ENCODE data around the gene PSMG4. TPM values are rescaled to one million over a fixed set of nuclear protein-coding genes. Genes with fewer than 3 reads are reported as not detected.
A peak's percentile ranks its signal among the peaks of the same experiment; 100 is the strongest.

Gene PSMG4
- total and polyA plus RNA-seq, 4 donors: 12.0 to 38.2 (median 26.0) TPM

DNA sequence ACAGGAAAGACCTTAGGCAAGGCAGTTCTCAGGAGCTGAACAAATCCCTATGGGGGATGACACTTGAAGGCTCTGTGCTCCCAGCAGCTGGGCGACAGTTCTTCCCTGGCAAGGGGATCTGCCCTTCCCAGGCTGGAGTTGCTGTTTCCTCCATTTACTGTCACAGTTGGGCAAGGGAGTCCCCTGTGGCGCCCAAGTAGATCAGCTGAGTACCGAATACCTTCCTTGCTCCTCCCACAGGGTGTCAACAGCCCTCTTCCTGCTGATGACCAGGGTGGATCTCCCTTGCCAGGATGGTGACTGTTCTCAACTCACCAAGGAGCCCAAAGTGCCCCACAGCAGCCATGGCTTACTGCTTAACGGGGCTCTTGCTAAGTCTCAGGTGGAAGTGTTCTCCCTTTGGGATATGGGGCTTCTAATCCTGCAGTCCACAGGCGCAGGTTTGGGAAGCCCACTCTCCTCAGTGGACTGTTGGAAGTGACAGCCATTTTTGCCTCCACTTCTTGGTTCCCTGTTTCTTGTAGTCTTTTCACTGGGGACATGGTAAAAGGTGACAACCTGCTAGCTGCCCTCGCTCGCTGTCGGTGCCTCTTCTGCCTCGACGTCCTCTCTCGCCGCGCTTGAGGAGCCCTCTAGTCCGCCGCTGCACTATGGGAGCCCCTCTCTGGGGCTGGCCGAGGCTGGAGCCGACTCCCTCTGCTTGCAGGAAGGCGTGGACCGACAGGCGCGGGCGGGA lies 5.7 kb upstream of the PSMG4 start:
- Histone ChIP-seq H3K27ac (ENCODE audit: low read depth in 1 of 2, low read length in 2 of 2) (no peak overlapping the region), H3K9me3 (ENCODE audit: control insufficient read depth, low read length) (no peaks in the 10 kb centered on the region), H3K4me3 (ENCODE audit: low read length in 2 of 2) (no peak overlapping the region), H3K4me1 (ENCODE audit: control insufficient read depth in 1 of 2, insufficient read depth in 2 of 2, low read length in 2 of 2) (no peaks in the 10 kb centered on the region), H3K36me3 (ENCODE audit: control insufficient read depth in 1 of 2, insufficient read depth in 2 of 2, low read length in 1 of 2) (no peaks in the 10 kb centered on the region), H3K27me3 (ENCODE audit: control insufficient read depth in 1 of 2, insufficient read depth in 2 of 2, low read length in 1 of 2) (no peaks in the 10 kb centered on the region)
- intact Hi-C loops (cut with DNase I): loop anchor here in 1 of 2 donors (5.0 kb wide), 1 partner anchor 46 kb away; no protein-coding TSS in a partner anchor
- DNase-seq (peak in 1 of 2 donors; percentile 52), ATAC-seq (ENCODE audit: low FRiP score) (no peak)
- WGBS, 2 donors: 96 to 97% methylated on average over 22 of the region's 22 CpGs

DNA sequence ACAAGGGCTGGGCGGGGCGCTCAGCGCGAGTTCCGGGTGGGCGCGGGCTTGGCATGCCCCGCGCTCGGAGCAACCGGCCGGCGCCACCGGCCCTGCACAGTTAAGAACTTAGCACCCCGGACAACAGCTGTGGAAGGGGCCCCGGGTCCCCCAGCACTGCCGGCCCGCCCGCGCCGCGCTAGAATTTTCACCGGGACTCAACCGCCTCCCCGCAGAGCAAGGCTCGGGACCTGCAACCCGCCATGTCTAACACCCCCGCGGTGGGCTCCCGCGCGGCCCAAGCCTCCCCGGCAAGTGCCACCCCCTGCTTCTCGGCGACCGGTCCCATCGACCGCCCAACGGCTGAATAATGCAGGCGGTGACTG lies 5.2 kb upstream of the PSMG4 start:
- H3K27me3 ChIP-seq (ENCODE audit: control insufficient read depth in 1 of 2, insufficient read depth in 2 of 2, low read length in 1 of 2): no peaks in the 10 kb centered on the region
- intact Hi-C loops (cut with DNase I): loop anchor here in 1 of 2 donors (5.0 kb wide), 1 partner anchor 46 kb away; no protein-coding TSS in a partner anchor
- no peaks in the 10 kb centered on the region for H3K4me1 ChIP-seq (ENCODE audit: control insufficient read depth in 1 of 2, insufficient read depth in 2 of 2, low read length in 2 of 2)
- H3K4me3 ChIP-seq (ENCODE audit: low read length in 2 of 2): no peak overlapping the region
- no peak for ATAC-seq (ENCODE audit: low FRiP score)
- WGBS, 2 donors: 96 to 97% methylated on average over 38 to 40 of the region's 40 CpGs
- H3K9me3 ChIP-seq (ENCODE audit: control insufficient read depth, low read length): no peaks in the 10 kb centered on the region
- H3K36me3 ChIP-seq (ENCODE audit: control insufficient read depth in 1 of 2, insufficient read depth in 2 of 2, low read length in 1 of 2): no peaks in the 10 kb centered on the region
- H3K27ac ChIP-seq (ENCODE audit: low read depth in 1 of 2, low read length in 2 of 2): no peak overlapping the region
- peak in 1 of 2 donors; percentile 68 for DNase-seq

DNA sequence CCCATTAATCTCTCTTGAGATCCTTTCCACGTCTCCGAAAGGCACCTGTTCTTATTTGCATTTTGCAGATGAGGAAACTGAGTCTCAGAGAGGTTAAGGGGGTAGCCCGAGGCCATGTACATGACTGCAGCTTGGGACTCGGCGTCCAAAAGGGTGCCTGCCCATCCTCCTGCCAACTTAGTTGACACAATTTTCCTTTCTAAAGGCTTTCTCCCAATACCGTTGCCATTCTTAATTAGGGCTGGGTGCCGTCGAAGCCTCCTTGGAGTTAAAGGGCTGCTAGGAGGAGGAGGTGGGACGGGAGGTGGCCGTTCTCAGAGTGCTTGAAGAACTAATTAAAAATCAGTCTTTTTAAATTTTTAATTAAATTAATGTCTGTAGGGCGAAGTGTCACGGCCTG lies 546 bp upstream of the PSMG4 start:
- no peak for DNase-seq
- no peak for ATAC-seq (ENCODE audit: low FRiP score)
- H3K9me3 ChIP-seq (ENCODE audit: control insufficient read depth, low read length): no peaks in the 10 kb centered on the region
- H3K27me3 ChIP-seq (ENCODE audit: control insufficient read depth in 1 of 2, insufficient read depth in 2 of 2, low read length in 1 of 2): no peaks in the 10 kb centered on the region
- no peaks in the 10 kb centered on the region for H3K4me1 ChIP-seq (ENCODE audit: control insufficient read depth in 1 of 2, insufficient read depth in 2 of 2, low read length in 2 of 2)
- intact Hi-C loops (cut with DNase I): no loop called here
- no peak overlapping the region for H3K4me3 ChIP-seq (ENCODE audit: low read length in 2 of 2)
- no peak overlapping the region for H3K27ac ChIP-seq (ENCODE audit: low read depth in 1 of 2, low read length in 2 of 2)
- WGBS, 2 donors: 46 to 54% methylated on average over 12 of the region's 12 CpGs
- no peaks in the 10 kb centered on the region for H3K36me3 ChIP-seq (ENCODE audit: control insufficient read depth in 1 of 2, insufficient read depth in 2 of 2, low read length in 1 of 2)

DNA sequence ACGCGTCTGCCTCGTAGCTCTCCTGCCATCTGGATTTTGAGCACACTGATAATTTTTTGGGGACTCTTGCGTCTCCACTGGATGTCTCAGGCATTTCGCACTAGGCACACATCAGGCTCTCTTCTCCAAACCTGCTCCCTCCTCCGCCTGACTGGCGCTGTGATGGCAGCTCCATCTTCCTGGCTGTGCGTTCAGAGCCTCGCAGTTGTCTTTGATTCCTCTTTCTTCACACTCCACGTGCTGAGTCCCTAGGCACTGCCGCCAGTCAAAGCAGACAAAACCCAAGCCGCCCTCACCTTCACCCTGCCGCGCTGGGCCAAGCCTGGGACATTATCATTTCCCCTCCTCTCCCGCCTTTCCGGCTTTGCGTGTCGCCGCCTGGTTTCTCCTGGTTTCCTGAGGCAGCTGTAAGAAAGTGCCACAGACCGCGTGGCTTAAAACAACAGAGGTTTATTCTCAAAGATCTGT lies 778 bp downstream of the PSMG4 start:
- 0% methylated on average over 21 of the region's 21 CpGs for WGBS, 2 donors
- peak; percentile 12 for ATAC-seq (ENCODE audit: low FRiP score)
- Histone ChIP-seq H3K4me1 (ENCODE audit: control insufficient read depth in 1 of 2, insufficient read depth in 2 of 2, low read length in 2 of 2) (no peaks in the 10 kb centered on the region), H3K9me3 (ENCODE audit: control insufficient read depth, low read length) (no peaks in the 10 kb centered on the region), H3K36me3 (ENCODE audit: control insufficient read depth in 1 of 2, insufficient read depth in 2 of 2, low read length in 1 of 2) (no peaks in the 10 kb centered on the region), H3K27ac (ENCODE audit: low read depth in 1 of 2, low read length in 2 of 2) (peak overlapping the region in 1 of 2 donors; percentile 8), H3K4me3 (ENCODE audit: low read length in 2 of 2) (peak overlapping the region; percentile 65 to 95), H3K27me3 (ENCODE audit: control insufficient read depth in 1 of 2, insufficient read depth in 2 of 2, low read length in 1 of 2) (no peaks in the 10 kb centered on the region)
- intact Hi-C loops (cut with DNase I): no loop called here
- DNase-seq: peak in 1 of 2 donors; percentile 77

DNA sequence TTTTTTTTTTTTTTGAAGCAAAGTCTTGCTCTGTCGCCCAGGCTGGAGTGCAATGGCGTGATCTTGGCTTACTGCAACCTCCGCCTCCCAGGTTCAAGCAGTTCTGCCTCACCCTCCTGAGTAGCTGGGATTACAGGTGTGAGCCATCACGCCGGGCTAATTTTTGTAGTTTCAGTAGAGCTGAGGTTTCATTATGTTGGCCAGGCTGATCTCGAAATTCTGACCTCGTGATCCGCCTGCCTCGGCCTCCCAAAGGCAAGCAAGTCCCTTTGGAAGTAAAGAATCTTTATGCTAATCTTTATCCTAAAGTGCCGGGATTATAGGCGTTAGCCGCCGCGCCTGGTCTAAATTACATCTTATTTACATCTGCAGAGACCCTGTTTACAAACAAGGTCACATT lies 1.5 kb downstream of the PSMG4 start:
- intact Hi-C loops (cut with DNase I): no loop called here
- DNase-seq: peak; percentile 17 to 46
- Histone ChIP-seq H3K9me3 (ENCODE audit: control insufficient read depth, low read length) (no peaks in the 10 kb centered on the region), H3K4me1 (ENCODE audit: control insufficient read depth in 1 of 2, insufficient read depth in 2 of 2, low read length in 2 of 2) (no peaks in the 10 kb centered on the region), H3K36me3 (ENCODE audit: control insufficient read depth in 1 of 2, insufficient read depth in 2 of 2, low read length in 1 of 2) (no peaks in the 10 kb centered on the region), H3K4me3 (ENCODE audit: low read length in 2 of 2) (no peak overlapping the region), H3K27me3 (ENCODE audit: control insufficient read depth in 1 of 2, insufficient read depth in 2 of 2, low read length in 1 of 2) (no peaks in the 10 kb centered on the region), H3K27ac (ENCODE audit: low read depth in 1 of 2, low read length in 2 of 2) (no peak overlapping the region)
- no peak for ATAC-seq (ENCODE audit: low FRiP score)
- 86 to 87% methylated on average over 14 of the region's 14 CpGs for WGBS, 2 donors

DNA sequence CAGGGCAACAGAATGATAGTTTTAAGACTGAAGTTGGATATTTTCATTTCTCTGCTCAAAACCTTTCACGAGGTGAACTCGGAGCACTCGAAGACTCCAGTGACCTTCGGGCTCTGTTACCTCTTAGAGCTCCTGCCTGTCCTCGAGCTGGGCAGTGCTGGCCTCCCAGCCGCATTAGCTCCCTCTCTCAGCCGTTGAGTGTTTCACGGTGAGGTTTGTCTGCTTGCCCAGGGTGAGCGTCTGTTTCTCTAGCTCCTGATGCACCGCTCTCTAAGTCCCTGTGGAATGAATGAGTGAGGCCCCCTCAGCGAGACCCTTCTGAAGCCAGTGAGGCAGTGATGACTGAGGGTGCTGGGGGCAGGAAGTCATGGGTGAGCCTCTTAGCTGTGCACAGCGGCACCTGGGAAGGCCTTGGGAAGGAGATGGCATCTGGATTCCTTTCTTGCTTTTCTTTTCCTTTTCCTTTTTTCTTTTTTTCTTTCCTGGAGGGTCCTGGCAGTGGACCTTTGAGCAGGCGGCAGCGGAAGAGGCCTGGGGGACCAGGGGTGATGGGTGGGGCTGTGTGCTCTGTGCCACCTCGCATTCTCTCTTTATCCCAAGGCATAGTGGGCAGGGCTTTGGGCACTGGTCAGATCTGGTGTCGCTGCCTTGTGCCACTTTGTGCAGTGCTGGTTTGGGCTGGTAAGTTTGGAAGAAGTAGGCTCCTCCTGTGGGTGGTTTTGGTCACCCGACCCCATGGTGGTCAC lies 2.2 kb downstream of the PSMG4 start:
- no peaks in the 10 kb centered on the region for H3K36me3 ChIP-seq (ENCODE audit: control insufficient read depth in 1 of 2, insufficient read depth in 2 of 2, low read length in 1 of 2)
- H3K9me3 ChIP-seq (ENCODE audit: control insufficient read depth, low read length): no peaks in the 10 kb centered on the region
- no peak overlapping the region for H3K27ac ChIP-seq (ENCODE audit: low read depth in 1 of 2, low read length in 2 of 2)
- H3K4me1 ChIP-seq (ENCODE audit: control insufficient read depth in 1 of 2, insufficient read depth in 2 of 2, low read length in 2 of 2): no peaks in the 10 kb centered on the region
- H3K4me3 ChIP-seq (ENCODE audit: low read length in 2 of 2): no peak overlapping the region
- DNase-seq (peak; percentile 21 to 49), ATAC-seq (ENCODE audit: low FRiP score) (no peak)
- no peaks in the 10 kb centered on the region for H3K27me3 ChIP-seq (ENCODE audit: control insufficient read depth in 1 of 2, insufficient read depth in 2 of 2, low read length in 1 of 2)
- intact Hi-C loops (cut with DNase I): no loop called here
- WGBS, 2 donors: 73 to 79% methylated on average over 17 of the region's 17 CpGs

DNA sequence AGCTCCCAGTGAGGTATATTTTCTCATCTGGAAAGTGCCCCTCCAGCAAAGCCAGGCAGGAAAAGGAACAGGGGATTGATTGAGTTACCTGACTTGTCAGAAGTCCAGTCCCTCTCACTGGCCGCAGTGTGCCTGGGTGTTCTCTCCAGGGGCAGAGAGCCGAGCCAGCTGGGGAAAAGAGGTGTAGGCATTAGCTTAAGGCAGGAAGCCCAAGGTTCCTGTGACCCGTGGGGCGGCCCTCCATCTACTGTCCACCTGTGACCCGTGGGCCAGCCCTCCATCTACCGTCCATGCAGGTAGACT lies 2.7 kb downstream of the PSMG4 start:
- ATAC-seq (ENCODE audit: low FRiP score) (no peak), DNase-seq (peak; percentile 24 to 26)
- Histone ChIP-seq H3K36me3 (ENCODE audit: control insufficient read depth in 1 of 2, insufficient read depth in 2 of 2, low read length in 1 of 2) (no peaks in the 10 kb centered on the region), H3K27ac (ENCODE audit: low read depth in 1 of 2, low read length in 2 of 2) (no peak overlapping the region), H3K4me3 (ENCODE audit: low read length in 2 of 2) (no peak overlapping the region), H3K27me3 (ENCODE audit: control insufficient read depth in 1 of 2, insufficient read depth in 2 of 2, low read length in 1 of 2) (no peaks in the 10 kb centered on the region), H3K4me1 (ENCODE audit: control insufficient read depth in 1 of 2, insufficient read depth in 2 of 2, low read length in 2 of 2) (no peaks in the 10 kb centered on the region), H3K9me3 (ENCODE audit: control insufficient read depth, low read length) (no peaks in the 10 kb centered on the region)
- WGBS, 2 donors: 59 to 74% methylated on average over 6 of the region's 6 CpGs
- intact Hi-C loops (cut with DNase I): no loop called here

DNA sequence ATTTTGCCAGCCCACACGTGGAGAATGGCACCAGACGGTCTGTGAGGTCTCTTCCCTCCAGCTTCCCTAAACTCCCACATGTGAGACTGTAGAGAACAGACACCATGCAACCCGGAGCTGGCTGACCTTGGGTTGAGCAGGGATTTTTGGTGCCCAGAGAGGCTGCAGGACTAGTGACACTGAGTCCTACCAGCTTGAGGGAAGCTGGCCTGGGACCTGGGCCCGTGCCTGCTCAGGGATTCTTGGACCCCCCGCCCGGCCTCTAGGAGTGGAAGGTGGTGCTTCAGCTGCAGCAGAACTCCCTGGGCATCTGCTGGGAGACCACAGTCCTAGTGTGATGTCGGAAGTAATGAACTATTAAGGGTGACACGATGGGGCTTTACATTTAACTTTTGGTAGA lies 3.2 kb downstream of the PSMG4 start:
- H3K27me3 ChIP-seq (ENCODE audit: control insufficient read depth in 1 of 2, insufficient read depth in 2 of 2, low read length in 1 of 2): no peaks in the 10 kb centered on the region
- WGBS, 2 donors: 64 to 67% methylated on average over 8 of the region's 8 CpGs
- no peaks in the 10 kb centered on the region for H3K4me1 ChIP-seq (ENCODE audit: control insufficient read depth in 1 of 2, insufficient read depth in 2 of 2, low read length in 2 of 2)
- no peaks in the 10 kb centered on the region for H3K9me3 ChIP-seq (ENCODE audit: control insufficient read depth, low read length)
- DNase-seq: peak in 1 of 2 donors; percentile 68
- H3K4me3 ChIP-seq (ENCODE audit: low read length in 2 of 2): no peak overlapping the region
- ATAC-seq (ENCODE audit: low FRiP score): no peak
- no peaks in the 10 kb centered on the region for H3K36me3 ChIP-seq (ENCODE audit: control insufficient read depth in 1 of 2, insufficient read depth in 2 of 2, low read length in 1 of 2)
- intact Hi-C loops (cut with DNase I): no loop called here
- no peak overlapping the region for H3K27ac ChIP-seq (ENCODE audit: low read depth in 1 of 2, low read length in 2 of 2)

DNA sequence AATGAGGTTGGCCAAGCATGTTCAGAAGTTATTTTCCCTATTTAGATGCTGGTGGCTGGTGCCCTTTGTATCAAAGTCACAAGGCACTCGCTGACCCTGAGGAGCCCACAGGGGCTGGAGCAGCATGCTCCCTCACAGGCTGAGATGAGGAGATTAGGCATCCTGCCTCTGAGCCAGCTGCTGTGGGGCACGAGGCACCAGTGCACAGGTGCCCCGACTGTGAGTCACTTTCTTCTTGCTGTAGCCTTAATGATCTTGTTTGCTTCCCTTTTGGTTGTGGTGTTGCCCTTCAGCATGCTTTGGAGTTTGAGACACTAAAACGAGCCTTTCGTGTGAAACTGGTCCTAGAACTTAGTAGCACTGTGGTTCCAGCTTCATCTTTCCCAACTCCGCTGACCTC lies 4.3 kb downstream of the PSMG4 start:
- H3K27me3 ChIP-seq (ENCODE audit: control insufficient read depth in 1 of 2, insufficient read depth in 2 of 2, low read length in 1 of 2): no peaks in the 10 kb centered on the region
- no peaks in the 10 kb centered on the region for H3K9me3 ChIP-seq (ENCODE audit: control insufficient read depth, low read length)
- no peaks in the 10 kb centered on the region for H3K4me1 ChIP-seq (ENCODE audit: control insufficient read depth in 1 of 2, insufficient read depth in 2 of 2, low read length in 2 of 2)
- no peak overlapping the region for H3K4me3 ChIP-seq (ENCODE audit: low read length in 2 of 2)
- no peaks in the 10 kb centered on the region for H3K36me3 ChIP-seq (ENCODE audit: control insufficient read depth in 1 of 2, insufficient read depth in 2 of 2, low read length in 1 of 2)
- DNase-seq (no peak), ATAC-seq (ENCODE audit: low FRiP score) (no peak)
- intact Hi-C loops (cut with DNase I): no loop called here
- H3K27ac ChIP-seq (ENCODE audit: low read depth in 1 of 2, low read length in 2 of 2): no peak overlapping the region
- WGBS, 2 donors: 85% methylated on average over 6 of the region's 6 CpGs

Data from aorta (tissue), 5 donors.